ENCODE measurements around the gene CYP11A1.
A peak's percentile ranks its signal among the peaks of the same experiment; 100 is the strongest.

CYP11A1 gene

DNA sequence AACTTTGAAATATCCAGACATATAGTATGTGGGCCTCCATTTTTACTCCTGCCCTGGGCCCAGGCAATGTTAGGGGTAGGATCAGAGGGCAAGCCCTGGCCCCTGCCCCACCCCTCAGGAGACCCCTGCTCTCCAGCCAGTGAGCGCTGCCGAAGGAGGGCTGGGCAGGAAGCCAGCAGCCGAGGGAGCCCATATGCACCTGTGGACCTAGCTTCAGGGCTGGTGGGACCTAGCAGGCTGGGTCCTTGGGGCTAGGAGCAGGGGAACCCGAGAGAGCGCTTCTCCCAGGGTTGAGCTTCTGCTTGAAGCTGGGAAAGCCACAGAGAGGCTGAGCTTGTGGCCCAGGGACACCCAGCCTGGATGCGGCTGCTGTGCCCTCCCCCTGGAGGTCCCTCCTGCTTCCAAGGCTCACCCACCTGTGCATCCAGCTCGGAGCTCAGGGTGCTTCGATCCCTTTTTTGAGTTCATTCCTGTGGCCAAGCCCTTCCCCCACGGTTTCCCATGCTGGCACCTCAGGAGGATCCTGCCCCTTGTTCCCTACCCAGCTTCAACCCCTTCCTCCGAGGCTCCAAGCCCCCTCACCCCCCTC, 21.0 kb upstream of the CYP11A1 start:
- DNase-seq (ENCODE audit: low read depth), result no peak

DNA sequence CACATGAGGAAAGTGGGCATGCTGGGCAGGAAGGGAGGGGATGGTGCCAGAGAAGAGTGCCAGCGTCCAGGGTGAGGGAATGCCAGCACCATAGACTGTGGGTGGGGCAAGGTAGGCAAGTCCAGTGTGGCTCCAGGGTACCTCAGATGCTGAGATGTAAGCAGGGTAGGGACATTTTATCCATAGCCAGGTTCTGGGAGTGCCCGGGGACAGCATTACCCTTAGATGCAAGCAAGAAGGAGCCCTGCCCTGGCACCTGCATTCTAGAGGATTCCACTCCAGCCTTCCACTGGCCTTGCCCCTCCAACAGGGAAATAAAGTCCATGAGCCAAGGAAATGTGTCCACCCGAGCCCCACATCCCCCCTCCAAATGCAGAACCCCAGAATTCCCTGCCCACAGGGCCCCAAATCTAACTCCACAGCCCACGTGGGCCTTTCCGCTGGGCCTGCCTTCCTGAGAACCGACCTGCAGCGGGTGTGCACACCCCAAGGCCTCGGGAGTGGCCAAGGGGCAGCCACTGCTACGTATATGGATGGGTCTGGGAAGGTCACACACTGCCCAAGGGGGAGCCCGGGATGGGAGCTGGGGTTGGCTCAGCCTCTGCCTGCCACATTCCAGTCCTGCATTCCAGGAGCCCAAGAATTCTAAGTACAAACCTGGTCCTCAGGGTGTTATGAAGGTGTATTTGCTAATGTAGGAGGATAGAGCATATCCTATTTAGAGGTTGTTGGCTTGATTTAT, 20.3 kb upstream of the CYP11A1 start:
- DNase-seq (ENCODE audit: low read depth), result no peak

DNA sequence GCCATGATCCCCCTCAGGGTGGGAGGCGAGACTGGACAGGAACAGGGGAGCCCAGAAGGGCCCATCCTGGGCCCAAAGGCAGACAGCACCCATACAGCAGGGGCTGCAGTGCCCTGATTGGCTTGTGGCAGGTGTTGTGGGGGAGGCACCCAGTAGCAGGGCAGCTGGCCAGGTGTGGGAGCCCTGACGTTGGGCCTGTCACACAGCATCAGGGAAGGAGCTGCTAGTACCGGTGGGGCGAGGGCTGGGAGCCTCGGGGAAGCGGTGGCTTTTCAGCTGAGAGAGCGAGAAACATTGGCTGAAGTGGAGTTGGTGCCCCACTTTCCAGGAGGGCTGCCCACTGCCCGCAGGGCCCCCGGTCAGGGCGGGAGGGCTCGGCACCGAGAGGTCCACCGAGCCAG, 19.7 kb upstream of the CYP11A1 start:
- DNase-seq (ENCODE audit: low read depth), result no peak

DNA sequence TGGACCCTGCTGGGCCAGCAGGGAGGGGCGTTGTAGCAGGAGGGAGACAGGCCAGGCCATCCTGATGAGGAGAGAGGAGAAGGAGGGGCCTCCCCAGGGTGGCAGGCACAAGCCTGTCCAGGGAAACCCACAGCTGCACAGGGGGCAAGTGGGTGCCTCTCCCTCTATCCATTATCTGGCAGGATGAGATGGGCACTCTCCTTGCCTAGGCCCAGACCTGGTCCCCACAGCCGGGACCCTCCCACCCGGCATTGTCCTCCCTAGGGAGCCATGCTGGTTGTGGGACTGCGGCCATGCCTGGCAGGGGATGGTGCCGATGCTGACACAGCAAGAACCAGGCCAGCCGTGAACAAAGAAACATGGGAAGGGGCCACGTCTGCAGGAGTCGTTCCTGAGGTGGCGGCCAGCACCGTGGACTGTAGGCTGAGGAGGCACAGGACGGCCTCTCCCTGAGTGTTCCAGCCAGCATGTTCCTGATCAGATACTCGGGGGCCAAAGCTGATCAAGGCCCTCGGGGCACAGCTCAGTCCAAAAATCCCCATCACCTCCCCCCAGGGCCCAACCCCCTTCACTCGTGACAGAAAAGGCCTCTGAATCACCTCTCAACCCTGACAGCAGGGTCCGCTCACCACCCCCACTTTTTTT, 19.2 kb upstream of the CYP11A1 start:
- no peak for DNase-seq (ENCODE audit: low read depth)

DNA sequence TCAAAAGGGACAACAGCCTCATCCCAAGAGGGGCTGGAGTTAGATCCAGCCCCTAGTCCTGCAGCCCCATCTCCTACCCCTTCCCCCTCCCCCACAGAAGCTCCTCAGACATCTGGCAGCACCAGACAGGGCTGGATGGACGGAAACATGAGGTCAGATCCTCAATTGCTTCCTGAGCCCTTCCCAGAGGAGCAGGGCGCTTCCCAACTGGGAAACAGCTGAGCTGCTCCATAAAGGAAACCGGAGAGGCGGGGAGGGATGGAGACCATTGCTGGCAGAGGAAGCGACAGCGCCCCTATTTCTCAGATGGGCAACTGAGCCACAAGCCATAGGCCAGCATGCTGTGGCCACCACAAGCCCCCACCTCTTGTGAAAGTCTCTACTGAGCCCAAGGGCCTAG, 18.3 kb upstream of the CYP11A1 start:
- no peak for DNase-seq (ENCODE audit: low read depth)

DNA sequence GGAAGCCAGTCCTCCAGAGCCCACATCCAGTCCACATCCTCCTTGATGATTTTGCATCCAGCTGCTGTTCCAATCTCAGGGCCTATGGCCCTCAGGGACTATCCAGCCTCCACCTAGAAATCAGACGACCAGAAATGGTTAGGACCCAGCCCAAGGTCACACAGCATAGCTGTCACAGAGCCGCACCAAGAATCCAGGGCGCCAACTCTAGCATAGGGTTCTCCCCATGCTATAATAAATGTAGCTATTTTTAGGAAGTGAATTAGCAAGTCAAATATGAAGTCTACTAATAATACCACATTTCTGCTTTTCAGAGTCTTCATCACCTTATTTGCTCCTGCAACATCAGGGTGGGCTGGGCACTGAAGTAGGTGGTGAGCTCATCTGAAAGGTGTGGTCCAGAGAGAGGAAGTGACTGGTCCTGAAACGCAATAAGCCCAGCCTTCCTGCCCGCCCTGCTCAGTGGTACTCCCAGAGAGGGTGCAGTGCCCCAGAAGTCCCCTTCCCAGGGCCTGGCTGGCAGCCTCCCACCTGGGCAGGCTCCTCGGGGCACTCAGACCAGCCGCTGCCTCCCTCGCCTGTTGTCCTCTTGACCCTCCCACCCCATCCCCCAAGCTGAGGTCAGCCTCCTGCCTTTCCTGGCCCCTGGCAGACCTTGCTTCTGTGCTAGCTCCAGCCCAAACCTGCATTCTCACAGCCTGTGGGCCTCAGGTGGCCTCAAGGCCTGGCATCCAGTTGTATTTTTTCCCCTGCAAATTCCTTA, 17.6 kb upstream of the CYP11A1 start:
- peak; percentile 55 for DNase-seq (ENCODE audit: low read depth)

DNA sequence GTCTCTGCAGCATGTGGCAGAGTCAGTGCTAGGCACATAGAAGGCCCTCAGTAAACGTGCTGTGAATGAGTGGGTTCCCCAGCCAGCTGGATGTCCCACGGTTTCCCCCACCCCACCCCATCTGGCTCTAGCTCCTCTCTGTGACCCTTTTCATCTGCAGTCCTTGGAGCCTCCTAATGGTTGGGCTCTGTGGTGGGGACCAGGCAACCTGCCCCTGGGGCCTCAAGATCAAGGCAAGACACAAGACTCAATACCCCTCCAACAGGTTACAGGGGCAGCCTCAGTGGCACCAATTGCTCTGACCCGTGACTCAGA, 17.1 kb upstream of the CYP11A1 start:
- no peak for DNase-seq (ENCODE audit: low read depth)

DNA sequence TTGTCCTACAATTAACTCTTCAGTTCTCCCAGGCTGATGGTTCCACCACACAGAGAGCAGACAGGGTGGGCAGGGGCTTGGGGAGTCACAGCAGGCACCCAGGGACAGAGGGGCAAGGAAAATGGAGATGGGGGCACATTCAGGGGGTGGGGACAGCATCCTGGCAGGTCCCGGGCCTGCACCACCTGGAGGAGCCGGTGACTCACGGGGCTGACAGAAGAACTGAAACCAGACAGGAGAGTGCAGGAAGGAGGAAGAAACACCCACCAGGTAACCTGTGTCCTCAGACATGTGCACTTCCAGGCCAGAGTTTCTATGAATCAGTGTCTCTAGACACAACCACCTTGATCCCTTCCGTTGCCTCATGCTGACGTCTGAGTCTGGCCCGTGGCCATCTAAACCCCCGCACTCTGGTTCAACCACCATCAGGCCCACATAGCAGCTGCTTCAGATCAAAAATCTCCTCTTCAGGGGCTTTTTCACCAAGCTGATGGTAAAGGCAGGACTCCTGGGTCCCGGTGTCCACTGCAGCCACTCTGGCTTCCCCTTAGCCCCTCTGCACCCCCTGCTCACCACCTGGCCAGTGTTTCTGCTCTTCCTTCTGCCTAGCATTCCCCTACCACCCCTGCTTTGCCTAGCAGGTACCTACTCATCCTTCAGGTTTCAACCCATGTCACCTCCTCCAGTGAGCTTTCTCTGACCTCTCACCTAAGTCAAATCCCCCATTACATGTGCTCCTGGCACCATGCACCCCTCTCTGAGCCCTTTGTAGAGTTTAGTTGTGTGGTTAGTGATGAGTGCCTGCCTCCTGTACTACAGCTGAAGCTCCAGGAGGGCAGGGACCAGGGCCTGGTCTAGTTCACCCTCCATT, 16.5 kb upstream of the CYP11A1 start:
- DNase-seq (ENCODE audit: low read depth), result no peak

DNA sequence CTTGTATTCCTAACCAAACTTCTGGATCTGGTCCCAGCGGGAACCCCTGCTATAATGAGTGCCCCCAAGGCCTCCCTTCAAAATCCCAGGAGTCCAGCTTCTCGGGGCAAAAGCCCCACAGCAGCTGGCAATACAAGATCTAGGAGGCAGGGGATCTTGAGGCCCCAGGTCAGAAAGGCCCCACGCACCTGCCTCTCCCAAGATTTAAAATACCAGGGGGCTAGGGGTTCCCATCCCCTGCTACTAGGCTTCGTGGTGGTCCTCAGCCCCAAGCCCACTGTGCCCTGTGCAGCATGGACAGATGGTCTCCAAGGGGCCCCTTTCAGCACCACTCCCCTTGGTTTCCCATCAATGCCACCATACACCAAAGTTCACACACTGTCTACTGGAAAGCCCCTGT, 15.8 kb upstream of the CYP11A1 start:
- no peak for DNase-seq (ENCODE audit: low read depth)

DNA sequence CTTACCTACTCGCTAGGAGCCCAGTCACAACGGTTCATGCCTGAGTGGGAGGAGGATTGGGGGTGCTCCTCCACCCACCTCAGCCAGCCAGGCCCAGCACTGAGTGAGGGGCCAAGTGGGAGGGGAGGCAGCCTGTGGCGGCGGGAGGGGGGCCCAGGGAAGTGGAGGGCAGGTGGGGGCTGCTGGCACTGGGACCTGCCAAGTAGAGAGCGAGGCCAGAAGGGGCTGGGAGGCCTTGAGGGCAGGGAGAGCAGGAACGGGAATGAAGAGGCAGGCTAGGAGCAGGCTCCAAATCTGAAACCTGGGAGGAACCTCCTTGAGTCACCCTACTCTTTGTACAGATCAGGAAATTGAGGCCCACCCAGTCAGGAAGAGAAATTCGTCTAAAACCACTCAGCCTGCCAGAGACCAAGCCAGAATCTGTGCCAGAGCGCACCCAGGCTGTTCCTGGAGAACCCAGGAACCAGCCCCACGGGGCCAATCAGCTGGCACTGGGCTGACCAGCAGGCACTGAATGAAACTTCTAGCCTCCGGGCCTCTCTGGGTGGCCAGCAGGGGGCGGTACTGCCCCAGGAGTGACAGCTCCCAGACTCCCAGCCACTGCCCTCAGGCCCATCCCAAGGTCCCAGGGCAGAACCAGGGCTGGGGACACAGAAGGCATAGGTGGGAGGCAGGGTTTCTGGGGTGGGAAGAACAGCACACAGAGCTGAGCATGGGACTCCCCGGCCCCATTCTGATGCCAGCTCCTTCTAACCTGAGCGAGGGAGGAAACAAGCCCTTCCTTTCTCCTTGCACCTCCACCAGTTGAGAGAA, 14.8 kb upstream of the CYP11A1 start:
- peak; percentile 86 for DNase-seq (ENCODE audit: low read depth)

DNA sequence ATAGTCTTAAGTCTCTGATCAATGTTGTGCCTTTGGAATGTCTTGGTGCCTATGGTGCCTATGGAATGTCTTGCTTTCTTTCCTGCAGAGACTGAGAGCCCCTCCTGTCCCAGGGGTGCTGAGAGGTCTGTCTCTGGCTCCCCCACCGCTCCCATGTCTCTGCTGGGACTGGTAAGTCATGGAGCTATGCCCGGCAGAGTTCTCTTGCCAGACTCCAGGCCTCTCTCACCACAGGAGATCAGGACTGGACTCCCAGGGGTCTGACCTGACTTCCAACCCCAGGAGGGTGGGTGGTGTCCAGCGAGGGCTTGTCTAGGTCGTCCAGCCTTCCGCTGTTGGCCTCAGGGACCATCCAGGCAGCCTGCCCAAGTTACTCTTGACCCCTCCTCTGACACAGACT, 14.0 kb upstream of the CYP11A1 start:
- no peak for DNase-seq (ENCODE audit: low read depth)

DNA sequence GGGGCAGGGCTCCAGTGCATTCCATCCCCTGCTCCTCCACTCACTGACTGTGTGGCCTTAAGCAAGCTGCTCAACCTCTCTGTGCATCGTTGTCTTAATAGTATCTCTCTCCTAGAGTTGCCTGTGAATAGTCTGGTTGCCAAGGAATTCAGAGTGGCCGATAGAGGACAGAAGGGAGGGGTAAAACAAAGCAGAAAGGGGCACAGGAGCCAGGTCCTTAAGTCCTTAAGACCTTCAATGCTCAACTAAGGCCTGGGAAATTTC, 13.7 kb upstream of the CYP11A1 start:
- DNase-seq (ENCODE audit: low read depth), result no peak

DNA sequence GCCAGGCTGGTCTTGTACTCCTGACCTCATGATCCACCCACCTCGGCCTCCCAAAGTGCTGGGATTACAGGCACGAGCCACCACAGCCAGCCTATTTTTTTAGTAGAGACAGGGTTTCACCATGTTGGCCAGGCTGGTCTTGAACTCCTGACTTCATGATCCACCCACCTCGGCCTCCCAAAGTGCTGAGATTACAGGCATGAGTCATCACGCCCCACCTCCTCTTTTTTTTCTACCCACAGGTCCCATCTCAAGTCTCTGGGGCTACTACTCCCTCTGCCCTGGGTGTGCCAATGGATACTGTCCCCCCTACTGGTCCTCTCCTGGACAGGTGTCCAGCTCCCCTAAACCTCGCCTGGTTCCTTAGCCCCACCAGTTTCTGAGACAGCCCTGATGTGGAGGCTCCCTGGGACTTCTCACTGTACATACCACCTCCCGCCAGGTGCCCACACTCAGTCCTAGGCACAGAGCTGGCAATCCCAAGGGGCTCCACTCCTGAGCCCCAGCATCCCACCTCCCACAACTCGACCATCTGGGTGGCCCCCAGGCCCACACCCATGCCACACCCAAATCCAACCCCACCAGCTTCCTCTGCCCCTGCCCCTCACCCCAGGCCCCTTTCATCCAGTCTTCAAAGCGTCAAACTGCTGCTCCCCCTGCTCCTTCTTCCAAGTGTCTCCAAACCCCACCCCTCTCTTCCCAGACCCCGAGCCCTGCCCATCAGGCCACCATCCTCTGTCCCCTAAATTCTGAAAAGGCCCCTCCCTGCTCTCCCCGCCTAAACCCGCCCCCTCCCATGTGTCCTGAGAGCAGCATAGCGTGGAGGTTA, 13.1 kb upstream of the CYP11A1 start:
- no peak for DNase-seq (ENCODE audit: low read depth)

DNA sequence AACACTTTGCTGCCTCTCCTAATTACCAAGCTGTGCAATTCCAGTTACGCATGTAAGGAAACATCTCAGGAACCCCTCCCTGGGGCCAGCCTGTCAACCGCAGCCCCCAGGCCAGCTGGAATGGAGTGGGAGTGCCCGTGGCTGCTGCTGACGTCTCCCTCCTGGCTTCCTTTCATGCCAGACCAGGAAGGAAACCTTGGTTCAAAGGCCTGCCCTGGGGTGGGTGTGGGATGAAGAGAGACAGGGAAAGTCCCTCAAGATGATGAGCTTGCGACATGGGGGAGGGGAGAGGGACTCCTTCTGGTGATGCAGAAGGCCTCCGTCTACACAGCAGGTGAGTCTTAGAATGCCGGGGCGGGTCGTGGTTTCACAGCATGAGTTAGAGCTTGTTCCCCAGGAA, 11.4 kb upstream of the CYP11A1 start:
- DNase-seq (ENCODE audit: low read depth), result peak; percentile 49

DNA sequence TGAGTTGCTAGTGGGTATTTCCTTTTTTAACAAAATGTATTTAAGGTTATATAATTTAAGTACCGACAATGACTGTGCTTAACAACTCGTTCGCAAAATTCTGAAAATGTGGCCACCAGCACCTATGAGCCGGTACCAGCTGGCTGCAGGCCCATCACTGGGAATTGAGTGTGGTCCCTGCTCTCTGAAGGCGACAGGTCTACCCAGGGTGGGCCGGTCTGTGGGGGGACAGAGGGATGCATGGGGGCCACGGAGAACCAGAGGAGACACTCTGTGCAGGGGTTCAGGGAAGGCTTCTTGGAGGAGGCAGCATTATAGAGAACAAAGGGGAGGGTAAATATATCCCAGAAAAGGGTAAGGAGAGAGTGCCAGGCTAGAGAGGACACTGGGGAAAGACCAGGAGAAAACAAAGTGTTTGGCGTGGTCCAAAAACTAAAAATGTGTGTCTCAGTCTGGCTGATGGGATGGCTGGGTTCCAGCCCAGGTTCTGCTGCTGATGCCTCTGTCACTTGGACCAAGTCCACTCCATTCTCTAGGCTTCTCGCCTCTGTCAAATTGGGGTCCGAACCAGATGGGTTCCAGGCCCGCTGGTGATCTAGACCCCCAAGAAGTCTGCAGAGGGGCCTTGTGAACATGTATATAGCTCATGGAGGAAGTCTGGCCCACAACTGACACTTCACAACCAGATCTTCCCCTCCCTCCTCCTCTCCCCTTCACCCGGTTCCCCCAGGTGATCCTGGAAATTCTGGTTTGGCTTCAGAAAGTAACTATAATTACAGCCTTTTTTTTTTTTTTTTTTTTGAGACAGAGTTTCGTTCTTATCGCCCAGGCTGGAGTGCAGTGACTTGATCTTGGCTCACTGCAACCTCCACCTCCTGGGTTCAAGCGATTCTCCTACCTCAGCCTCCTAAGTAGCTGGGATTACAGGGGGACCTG, 10.7 kb upstream of the CYP11A1 start:
- no peak for DNase-seq (ENCODE audit: low read depth)

DNA sequence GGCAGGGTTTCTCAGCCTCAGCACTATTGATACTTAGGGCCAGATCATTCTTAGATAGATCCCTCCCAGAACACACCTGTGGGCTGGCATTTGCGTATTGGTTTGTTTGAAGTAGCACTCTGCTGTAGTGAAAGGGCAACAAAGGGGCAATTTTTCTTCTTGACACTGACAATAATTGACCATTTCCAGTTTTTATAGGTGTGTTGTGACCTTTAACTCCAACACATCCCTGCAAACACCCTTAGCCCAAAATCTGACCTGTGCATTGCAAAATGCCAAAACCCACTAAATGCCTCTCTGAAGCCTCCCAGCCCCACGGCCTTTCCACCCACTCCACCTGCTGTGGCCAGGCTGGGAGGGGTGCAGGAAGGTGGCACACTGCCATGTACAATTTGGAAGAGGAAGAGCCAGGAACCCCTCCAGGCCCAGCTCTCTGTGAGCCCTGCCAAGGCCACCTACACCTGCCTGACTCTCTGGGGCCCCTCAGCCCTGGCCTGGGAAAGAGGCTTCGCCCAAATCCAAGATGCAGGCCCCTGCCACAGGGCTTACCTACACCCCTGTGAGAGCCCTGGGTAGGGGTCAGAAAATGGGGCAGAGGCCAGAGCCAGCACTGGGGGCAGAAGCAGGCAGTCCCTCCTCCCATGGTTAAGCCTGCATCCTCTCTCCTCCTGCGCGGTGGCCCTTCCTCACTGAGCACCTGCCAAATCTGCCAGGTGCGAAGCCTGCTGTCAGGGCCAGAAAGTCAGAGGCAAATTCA, 9.6 kb upstream of the CYP11A1 start:
- no peak for DNase-seq (ENCODE audit: low read depth)

DNA sequence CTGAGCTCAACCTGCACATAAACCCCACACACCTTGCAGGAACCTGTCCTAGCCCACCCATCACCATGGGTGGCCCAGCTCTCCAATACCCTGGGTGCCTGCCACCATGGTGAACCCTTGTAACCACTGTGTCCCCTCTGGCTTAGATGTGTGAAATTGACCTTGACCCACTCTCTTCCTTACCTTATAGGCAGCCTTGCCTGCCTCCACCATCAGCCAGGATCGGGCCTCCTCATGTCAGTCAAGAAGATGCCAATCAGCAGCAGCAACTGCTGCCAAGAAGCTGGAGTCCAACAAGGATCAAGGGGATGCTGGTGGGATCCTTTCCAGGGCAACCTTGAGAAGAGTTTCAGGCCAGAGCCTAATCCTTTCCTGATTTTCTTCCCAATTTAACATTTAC, 8.8 kb upstream of the CYP11A1 start:
- no peak for DNase-seq (ENCODE audit: low read depth)

DNA sequence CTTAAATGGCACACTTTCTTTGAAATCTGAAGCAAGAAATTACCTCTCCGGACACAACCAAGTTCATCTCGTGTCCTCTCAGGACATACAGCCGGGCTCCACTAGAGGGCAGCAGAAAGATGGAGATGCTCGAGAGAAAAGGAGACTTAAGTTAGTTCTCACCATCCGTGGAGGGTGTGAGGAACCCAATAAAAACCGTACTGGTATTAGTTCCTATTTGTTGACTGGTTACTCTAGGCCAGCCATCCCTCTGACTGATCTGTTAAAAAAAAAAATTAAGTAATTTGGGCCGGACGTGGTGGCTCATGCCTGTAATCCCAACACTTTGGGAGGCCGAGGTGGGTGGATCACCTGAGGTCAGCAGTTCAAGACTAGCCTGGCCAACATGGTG, 7.9 kb upstream of the CYP11A1 start:
- peak; percentile 78 for DNase-seq (ENCODE audit: low read depth)

Data from EH (cell line).